ENCODE data around the gene CHST12. TPM values are rescaled to one million over a fixed set of nuclear protein-coding genes. Genes with fewer than 3 reads are reported as not detected.
"Not testable (repeated sequence)": the region's sequence is repeated elsewhere in the genome, so short reads cannot be mapped to it uniquely, and the experiment has no call there.

CHST12 gene
- total and polyA plus RNA-seq, 3 experiments from 2014 or later = 7.7 to 63.0 (median 8.3) TPM

DNA sequence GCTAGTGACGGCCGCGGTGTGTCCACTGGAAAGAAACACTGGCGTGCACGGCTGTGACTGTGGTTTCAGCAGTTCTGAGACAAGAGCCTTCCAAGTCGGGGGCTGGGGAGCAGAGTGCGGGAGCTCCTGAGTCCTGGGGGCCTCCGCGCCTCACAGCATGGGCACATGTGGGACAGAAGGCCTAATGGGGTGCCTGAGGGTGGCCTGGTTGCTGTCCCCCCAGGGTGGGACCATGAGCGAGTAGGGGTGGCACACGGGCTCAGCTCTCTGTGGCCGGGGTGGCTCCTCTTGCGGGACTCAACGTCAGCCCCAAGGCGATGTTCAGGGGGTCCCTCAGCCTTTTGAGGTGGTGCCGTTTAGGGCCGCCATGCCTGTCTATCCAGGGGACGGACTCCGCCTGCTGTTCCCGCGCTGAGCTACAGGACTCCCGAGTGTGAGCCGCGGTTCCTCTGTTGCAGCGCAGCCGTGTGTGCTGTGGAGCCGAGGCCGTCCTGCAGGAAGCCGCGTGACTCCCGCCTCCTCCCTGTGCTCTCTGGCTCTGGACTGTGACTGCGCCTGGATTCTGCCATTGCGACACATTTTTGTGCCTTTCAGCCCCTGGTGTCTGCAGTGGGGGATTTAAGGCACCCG, 23.5 kb upstream of the CHST12 start:
- H3K27ac Mint-ChIP-seq = peak overlapping the region in 1 of 8 donors; percentile 17

DNA sequence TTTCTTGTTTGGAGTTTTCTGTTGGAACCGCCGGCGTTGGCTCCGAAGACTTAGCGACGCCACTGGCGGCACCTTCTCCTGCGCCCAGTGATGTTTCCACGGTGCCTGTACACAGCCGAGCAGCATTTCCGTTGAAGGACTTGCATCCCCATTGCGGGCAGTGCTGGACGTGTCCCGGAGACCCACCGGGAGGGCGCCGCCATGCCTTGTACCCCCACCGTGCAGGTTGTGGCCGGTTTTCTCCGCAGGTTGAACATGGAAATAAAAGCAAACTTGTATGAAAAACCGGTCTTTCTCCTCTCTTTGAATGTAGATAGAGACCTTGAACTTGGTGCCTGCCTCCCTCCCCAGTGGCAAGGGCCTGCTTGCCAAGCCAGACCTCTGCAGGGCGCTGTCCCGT, 22.9 kb upstream of the CHST12 start:
- Mint-ChIP-seq H3K4me1 (peaks cover 0 to 11% (median 5%) of the 10 kb centered on the region in 3 donors), H3K9me3 (no peaks in the 10 kb centered on the region), H3K27ac (peak overlapping the region in 1 of 8 donors; percentile 17), H3K4me3 (no peak overlapping the region), H3K27me3 (peaks cover 0 to 1% of the 10 kb centered on the region in 2 donors), H3K36me3 (peaks cover 15 to 65% (median 28%) of the 10 kb centered on the region in 3 donors)
- ChIA-PET CTCF (no interaction called here), POLR2A (no interaction called here)
- DNase-seq = no peak
- Histone ChIP-seq H3K9me3 (ENCODE audit: low read length) (no peaks in the 10 kb centered on the region), H3K27me3 (ENCODE audit: insufficient read depth, low read length, poor library complexity, severe bottlenecking) (no peaks in the 10 kb centered on the region), H3K4me1 (ENCODE audit: insufficient read depth, low read length) (no peaks in the 10 kb centered on the region), H3K27ac (ENCODE audit: low read depth, low read length) (no peak overlapping the region), H3K36me3 (ENCODE audit: insufficient read depth, low read length) (peaks cover 23% of the 10 kb centered on the region), H3K4me3 (ENCODE audit: low read length) (no peak overlapping the region)

More for the DNA sequence above, 23.5 kb upstream of the CHST12 start:
- Histone ChIP-seq H3K27me3 (ENCODE audit: insufficient read depth, low read length, poor library complexity, severe bottlenecking) (no peaks in the 10 kb centered on the region), H3K36me3 (ENCODE audit: insufficient read depth, low read length) (peaks cover 28% of the 10 kb centered on the region), H3K27ac (ENCODE audit: low read depth, low read length) (no peak overlapping the region), H3K4me1 (ENCODE audit: insufficient read depth, low read length) (no peaks in the 10 kb centered on the region), H3K4me3 (ENCODE audit: low read length) (no peak overlapping the region), H3K9me3 (ENCODE audit: low read length) (no peaks in the 10 kb centered on the region)
- Mint-ChIP-seq H3K4me1 (peaks cover 0 to 11% (median 6%) of the 10 kb centered on the region in 3 donors), H3K36me3 (peaks cover 15 to 70% (median 30%) of the 10 kb centered on the region in 3 donors), H3K9me3 (no peaks in the 10 kb centered on the region), H3K27me3 (peaks cover 0 to 1% of the 10 kb centered on the region in 2 donors), H3K4me3 (no peak overlapping the region)
- ChIA-PET POLR2A (interaction anchor here (0.6 kb wide), 1 partner anchor 11 kb away, joined by 5 read pairs; no protein-coding TSS in a partner anchor), CTCF (no interaction called here)
- no peak for DNase-seq

DNA sequence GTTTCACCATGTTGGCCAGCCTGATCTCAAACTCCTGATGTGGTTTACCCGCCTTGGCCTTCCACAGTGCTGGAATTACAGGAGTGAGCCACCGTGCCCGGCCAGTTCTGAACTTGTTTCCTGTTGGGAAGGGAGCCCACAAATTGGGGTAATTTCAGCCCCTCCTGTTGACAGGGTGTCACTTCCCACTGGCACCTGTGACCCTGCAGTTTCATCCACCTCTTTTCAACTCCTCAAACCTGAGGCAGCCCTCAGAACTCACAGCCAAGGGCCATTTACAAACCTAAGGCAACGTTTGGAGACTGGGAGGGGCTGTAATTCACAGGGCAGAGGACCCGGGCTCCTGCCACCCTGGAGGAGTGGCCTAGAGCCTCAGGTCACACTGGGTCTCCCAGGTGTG, 22.2 kb upstream of the CHST12 start:
- ChIA-PET CTCF (no interaction called here), POLR2A (no interaction called here)
- no peaks in the 10 kb centered on the region for H3K4me1 ChIP-seq (ENCODE audit: insufficient read depth, low read length)
- H3K9me3 ChIP-seq (ENCODE audit: low read length) = no peaks in the 10 kb centered on the region
- Mint-ChIP-seq H3K36me3 (peaks cover 15 to 57% (median 23%) of the 10 kb centered on the region in 3 donors), H3K27ac (no peak overlapping the region), H3K4me3 (no peak overlapping the region), H3K9me3 (no peaks in the 10 kb centered on the region), H3K4me1 (peaks cover 0 to 11% (median 5%) of the 10 kb centered on the region in 3 donors), H3K27me3 (peaks cover 0 to 1% of the 10 kb centered on the region in 2 donors)
- H3K27me3 ChIP-seq (ENCODE audit: insufficient read depth, low read length, poor library complexity, severe bottlenecking) = no peaks in the 10 kb centered on the region
- no peak overlapping the region for H3K4me3 ChIP-seq (ENCODE audit: low read length)
- no peak for DNase-seq
- peaks cover 15% of the 10 kb centered on the region for H3K36me3 ChIP-seq (ENCODE audit: insufficient read depth, low read length)
- no peak overlapping the region for H3K27ac ChIP-seq (ENCODE audit: low read depth, low read length)

DNA sequence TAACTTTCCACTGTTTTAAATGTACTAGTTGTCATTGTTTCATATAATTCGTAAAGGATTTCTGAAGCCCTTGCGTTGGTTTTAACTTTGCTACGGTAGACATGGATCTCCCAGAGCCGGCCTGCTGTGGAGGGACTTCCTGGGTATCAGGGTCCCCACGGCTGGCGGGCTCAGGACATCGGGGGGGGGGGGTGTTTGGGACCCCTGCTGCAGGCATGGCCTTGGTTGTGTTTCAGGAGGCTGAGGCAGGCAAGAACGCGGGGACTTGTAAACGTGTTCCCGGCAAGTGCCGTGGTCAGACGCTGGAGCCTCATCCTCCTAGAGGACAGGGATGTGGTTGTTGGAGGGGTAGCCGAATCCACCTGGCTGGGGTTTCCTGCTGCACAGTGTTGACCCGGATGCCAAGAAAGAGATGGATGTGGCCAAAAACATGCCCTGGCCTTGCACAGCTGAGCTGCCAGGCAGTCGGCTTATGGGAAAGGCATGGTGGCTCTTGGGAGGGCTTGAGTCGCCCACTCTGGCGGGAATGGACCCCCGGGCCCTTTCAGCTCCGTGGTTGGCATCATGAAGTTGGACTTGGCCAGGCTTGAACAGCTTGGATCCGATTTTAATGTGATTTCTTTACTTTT, 21.4 kb upstream of the CHST12 start:
- Histone ChIP-seq H3K9me3 (ENCODE audit: low read length) (no peaks in the 10 kb centered on the region), H3K36me3 (ENCODE audit: insufficient read depth, low read length) (peaks cover 7% of the 10 kb centered on the region), H3K27ac (ENCODE audit: low read depth, low read length) (no peak overlapping the region), H3K27me3 (ENCODE audit: insufficient read depth, low read length, poor library complexity, severe bottlenecking) (no peaks in the 10 kb centered on the region), H3K4me3 (ENCODE audit: low read length) (no peak overlapping the region), H3K4me1 (ENCODE audit: insufficient read depth, low read length) (no peaks in the 10 kb centered on the region)
- H3K27me3 Mint-ChIP-seq = no peaks in the 10 kb centered on the region
- DNase-seq = no peak
- no peak overlapping the region for H3K27ac Mint-ChIP-seq
- H3K4me1 Mint-ChIP-seq = peaks cover 0 to 8% (median 4%) of the 10 kb centered on the region in 3 donors
- ChIA-PET POLR2A (no interaction called here), CTCF (no interaction called here)
- no peaks in the 10 kb centered on the region for H3K9me3 Mint-ChIP-seq
- no peak overlapping the region for H3K4me3 Mint-ChIP-seq
- peaks cover 15 to 50% (median 22%) of the 10 kb centered on the region in 3 donors for H3K36me3 Mint-ChIP-seq

DNA sequence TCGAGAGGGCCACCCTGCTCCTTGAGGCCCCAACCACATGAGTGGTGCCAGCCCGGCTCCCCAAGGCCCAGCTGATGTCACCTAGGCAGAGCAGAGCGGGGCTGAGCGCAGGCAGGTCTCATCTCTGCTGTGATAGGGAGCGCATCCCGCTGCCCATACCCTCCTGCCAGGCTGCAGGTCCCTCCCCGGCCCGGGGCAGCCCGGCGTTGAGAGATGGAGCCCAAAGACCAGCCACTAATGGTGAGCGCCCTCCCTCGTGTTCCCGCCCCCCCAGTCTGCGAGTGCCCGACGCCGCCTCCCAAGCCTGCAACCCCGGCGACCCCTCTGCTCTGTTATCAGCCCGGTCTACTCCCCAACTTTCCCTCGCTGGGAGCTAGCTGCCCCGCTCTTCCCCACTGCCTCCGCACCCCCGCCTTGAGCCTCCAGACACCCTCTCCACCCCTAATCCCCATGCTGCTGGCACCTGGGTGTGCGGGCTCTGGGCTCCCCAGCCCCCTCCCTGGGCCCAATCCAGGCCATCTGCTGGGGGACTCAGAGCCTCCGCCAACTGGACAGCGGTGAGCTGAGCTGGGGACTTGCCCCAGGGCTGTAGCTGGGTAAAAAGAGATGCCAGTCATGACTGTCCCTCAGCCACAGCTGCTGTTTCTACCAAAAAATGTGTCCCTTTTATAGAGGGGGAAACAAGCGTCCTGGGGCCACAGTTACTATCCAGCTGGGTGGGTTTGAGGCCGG, 19.7 kb upstream of the CHST12 start:
- no peaks in the 10 kb centered on the region for H3K27me3 Mint-ChIP-seq
- no peaks in the 10 kb centered on the region for H3K4me1 Mint-ChIP-seq
- no peaks in the 10 kb centered on the region for H3K27me3 ChIP-seq (ENCODE audit: insufficient read depth, low read length, poor library complexity, severe bottlenecking)
- peaks cover 7% of the 10 kb centered on the region for H3K36me3 ChIP-seq (ENCODE audit: insufficient read depth, low read length)
- no peak overlapping the region for H3K4me3 ChIP-seq (ENCODE audit: low read length)
- no peaks in the 10 kb centered on the region for H3K9me3 ChIP-seq (ENCODE audit: low read length)
- peaks cover 14 to 38% (median 15%) of the 10 kb centered on the region in 3 donors for H3K36me3 Mint-ChIP-seq
- no peaks in the 10 kb centered on the region for H3K4me1 ChIP-seq (ENCODE audit: insufficient read depth, low read length)
- no peak overlapping the region for H3K27ac Mint-ChIP-seq
- no peak for DNase-seq
- no peak overlapping the region for H3K27ac ChIP-seq (ENCODE audit: low read depth, low read length)
- no peak overlapping the region for H3K4me3 Mint-ChIP-seq
- ChIA-PET CTCF (interaction anchor here (1.1 to 1.2 kb wide), 2 partner anchors 17 to 48 kb away, joined by 3 to 4 read pairs; no protein-coding TSS in a partner anchor), POLR2A (no interaction called here)
- no peaks in the 10 kb centered on the region for H3K9me3 Mint-ChIP-seq

DNA sequence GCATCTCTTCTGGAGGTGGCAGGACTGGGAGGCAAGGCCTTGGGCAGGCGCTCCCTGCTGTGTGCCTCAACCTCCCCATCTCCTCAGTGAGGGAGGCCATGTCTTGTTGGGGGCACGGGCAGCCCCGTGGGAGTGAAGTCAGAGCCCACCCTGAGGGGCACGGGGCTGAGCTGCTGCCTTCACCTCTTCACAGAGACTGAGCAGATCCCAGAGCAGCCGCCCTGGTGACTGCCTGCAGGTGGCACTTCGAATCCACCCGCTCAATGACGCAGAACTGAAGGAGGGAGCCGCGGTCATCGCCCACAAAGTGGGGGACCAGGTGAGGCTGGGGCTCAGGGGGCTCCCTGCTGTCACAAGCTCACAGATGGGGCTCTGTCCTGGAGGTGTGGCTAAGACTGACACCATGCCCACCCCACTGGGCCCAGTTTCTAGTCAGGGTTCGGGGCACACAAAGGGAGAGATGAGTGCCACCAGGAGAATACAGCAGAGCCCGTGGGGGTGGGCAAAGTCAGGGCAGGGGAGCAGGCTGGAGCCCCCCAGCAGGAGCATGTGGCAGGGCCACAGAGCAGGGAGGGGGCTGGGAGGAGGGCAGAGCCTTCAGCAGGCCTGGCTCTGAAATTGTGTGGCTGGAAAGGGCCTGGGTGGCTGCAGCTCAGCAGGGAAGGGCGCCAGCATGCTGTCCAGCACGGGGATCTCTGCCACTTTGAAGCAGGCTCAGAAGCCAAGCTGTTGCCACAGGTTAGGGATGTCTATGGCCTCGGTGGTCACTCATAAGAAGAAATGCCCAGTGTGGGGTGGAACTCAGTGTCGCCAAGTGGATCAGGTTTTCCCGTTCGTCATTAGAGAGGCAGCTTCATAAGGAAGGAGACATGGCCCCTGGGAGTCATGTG, 18.8 kb upstream of the CHST12 start:
- H3K9me3 Mint-ChIP-seq = no peaks in the 10 kb centered on the region
- no peak overlapping the region for H3K4me3 Mint-ChIP-seq
- no peaks in the 10 kb centered on the region for H3K36me3 ChIP-seq (ENCODE audit: insufficient read depth, low read length)
- H3K27ac Mint-ChIP-seq = no peak overlapping the region
- CTCF ChIA-PET = interaction anchor here (0.8 to 1.1 kb wide), 2 partner anchors 16 to 20 kb away, joined by 3 read pairs; no protein-coding TSS in a partner anchor
- POLR2A ChIA-PET = no interaction called here
- H3K27me3 Mint-ChIP-seq = no peaks in the 10 kb centered on the region
- no peak overlapping the region for H3K27ac ChIP-seq (ENCODE audit: low read depth, low read length)
- H3K9me3 ChIP-seq (ENCODE audit: low read length) = no peaks in the 10 kb centered on the region
- no peaks in the 10 kb centered on the region for H3K27me3 ChIP-seq (ENCODE audit: insufficient read depth, low read length, poor library complexity, severe bottlenecking)
- H3K4me1 Mint-ChIP-seq = no peaks in the 10 kb centered on the region
- DNase-seq = no peak
- H3K4me3 ChIP-seq (ENCODE audit: low read length) = no peak overlapping the region
- H3K36me3 Mint-ChIP-seq = peaks cover 9 to 29% (median 11%) of the 10 kb centered on the region in 3 donors
- H3K4me1 ChIP-seq (ENCODE audit: insufficient read depth, low read length) = no peaks in the 10 kb centered on the region

DNA sequence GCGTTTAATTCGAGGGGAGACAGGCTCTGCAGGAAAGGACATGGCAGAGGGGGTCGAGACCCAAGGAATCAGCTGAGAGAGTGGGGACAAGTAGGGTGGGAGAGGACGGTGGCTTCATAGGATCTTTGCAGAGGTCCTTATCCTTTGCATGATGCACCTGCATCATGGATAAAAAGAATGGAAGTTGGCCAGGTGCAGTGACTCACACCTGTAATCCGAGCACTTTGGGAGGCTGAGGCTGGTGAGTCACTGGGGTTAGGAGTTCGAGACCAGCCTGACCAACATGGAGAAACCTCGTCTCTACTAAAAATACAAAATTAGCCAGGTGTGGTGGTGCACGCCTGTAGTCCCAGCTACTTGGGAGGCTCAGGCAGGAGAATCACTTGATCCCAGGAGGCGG, 17.3 kb upstream of the CHST12 start:
- CTCF ChIA-PET; H3K27me3 ChIP-seq (ENCODE audit: insufficient read depth, low read length, poor library complexity, severe bottlenecking); DNase-seq; H3K4me3 Mint-ChIP-seq; H3K36me3 ChIP-seq (ENCODE audit: insufficient read depth, low read length); H3K4me3 ChIP-seq (ENCODE audit: low read length); POLR2A ChIA-PET; H3K4me1 Mint-ChIP-seq; H3K9me3 ChIP-seq (ENCODE audit: low read length); H3K27ac ChIP-seq (ENCODE audit: low read depth, low read length); H3K4me1 ChIP-seq (ENCODE audit: insufficient read depth, low read length); H3K27me3 Mint-ChIP-seq; H3K9me3 Mint-ChIP-seq: not testable (repeated sequence)
- H3K36me3 Mint-ChIP-seq = peaks cover 2 to 16% (median 4%) of the 10 kb centered on the region in 3 donors
- peak overlapping the region in 2 of 8 donors; percentile 23 to 93 for H3K27ac Mint-ChIP-seq

Data from CD8-positive, alpha-beta memory T cell (primary cell).